ENCODE measurements around the gene DPP8. TPM values are rescaled to one million over a fixed set of nuclear protein-coding genes. Genes with fewer than 3 reads are reported as not detected.

The DPP8 gene
- total and polyA plus RNA-seq, 2 donors (not counting 1 experiment from before 2014, with no cell fraction given): 17.1 to 65.2 TPM

- no peak for ATAC-seq (ENCODE audit: low read depth)
- H3K36me3 ChIP-seq (replicated peaks in 1 of 2; ENCODE audit: control extremely low read depth in 1 of 2, control insufficient read depth in 1 of 2, extremely low read depth in 1 of 2, insufficient read depth in 2 of 2, low read length in 1 of 2): no peaks in the 10 kb centered on the region
- no peak for DNase-seq
- CTCF ChIA-PET: no interaction called here
- H3K27me3 ChIP-seq (replicated peaks in 1 of 4; ENCODE audit: control extremely low read depth in 1 of 4, control insufficient read depth in 3 of 4, insufficient read depth in 4 of 4, low read length in 3 of 4): peaks cover 0 to 44% (median 24%) of the 10 kb centered on the region in 4 experiments
- H3K4me3 Mint-ChIP-seq: peak overlapping the region; percentile 44
- H3K9me3 Mint-ChIP-seq (ENCODE audit: insufficient read depth): no peaks in the 10 kb centered on the region
- TF ChIP-seq CTCF (IDR thresholded peaks at IDR 0.05): no peak
- no peak for TF ChIP-seq EZH2 (IDR thresholded peaks at IDR 0.05; ENCODE audit: borderline replicate concordance, insufficient read depth, low read depth, low read length, poor library complexity, severe bottlenecking)
- intact Hi-C loops (cut with micrococcal nuclease): no loop called here
- H4K20me1 ChIP-seq (ENCODE audit: control insufficient read depth, insufficient read depth, low read length, poor library complexity, severe bottlenecking): no peaks in the 10 kb centered on the region
- H3K27ac ChIP-seq (ENCODE audit: low read length in 2 of 2): no peak overlapping the region
- H3K4me1 Mint-ChIP-seq: peaks cover 25% of the 10 kb centered on the region
- H3K4me1 ChIP-seq (ENCODE audit: control insufficient read depth in 2 of 2, insufficient read depth in 2 of 2, low read length in 2 of 2): peaks cover 15 to 23% of the 10 kb centered on the region in 2 donors
- H3K27me3 Mint-ChIP-seq: peaks cover 55% of the 10 kb centered on the region
- POLR2A ChIA-PET: no interaction called here
- no peaks in the 10 kb centered on the region for H3K79me2 ChIP-seq (ENCODE audit: control insufficient read depth, insufficient read depth, low read length)
- no peak overlapping the region for H3K9ac ChIP-seq (ENCODE audit: low read length)
- H3K27ac Mint-ChIP-seq: peak overlapping the region; percentile 22
- H3K4me3 ChIP-seq (ENCODE audit: control extremely low read depth in 1 of 5, extremely low read depth in 1 of 5, insufficient read depth in 1 of 5, low read depth in 2 of 5, low read length in 4 of 5): no peak overlapping the region
- H3K9me3 ChIP-seq (ENCODE audit: control extremely low read depth in 1 of 3, control insufficient read depth in 2 of 3, insufficient read depth in 1 of 3, low read length in 2 of 3): peaks cover 0 to 12% (median 0%) of the 10 kb centered on the region in 3 donors
- H3K4me2 ChIP-seq (replicated peaks; ENCODE audit: low read depth, low read length, poor library complexity, severe bottlenecking): no peak overlapping the region
- no peak overlapping the region for H2AFZ ChIP-seq (ENCODE audit: insufficient read depth, low read depth, low read length, poor library complexity, severe bottlenecking)
- 94% methylated on average over 5 of the region's 5 CpGs for WGBS (ENCODE audit: insufficient coverage)
Observed at GRCh38 chr15:65424683-65425082, 92.8 kb downstream of the DPP8 start.

- CTCF ChIA-PET: no interaction called here
- POLR2A ChIA-PET: no interaction called here
- no peak overlapping the region for H3K9ac ChIP-seq (ENCODE audit: low read length)
- no peaks in the 10 kb centered on the region for H3K9me3 Mint-ChIP-seq (ENCODE audit: insufficient read depth)
- H3K79me2 ChIP-seq (ENCODE audit: control insufficient read depth, insufficient read depth, low read length): no peaks in the 10 kb centered on the region
- no peak for DNase-seq
- peaks cover 25% of the 10 kb centered on the region for H3K4me1 Mint-ChIP-seq
- peak overlapping the region; percentile 22 for H3K27ac Mint-ChIP-seq
- H3K4me3 ChIP-seq (ENCODE audit: control extremely low read depth in 1 of 5, extremely low read depth in 1 of 5, insufficient read depth in 1 of 5, low read depth in 2 of 5, low read length in 4 of 5): no peak overlapping the region
- TF ChIP-seq CTCF (IDR thresholded peaks at IDR 0.05) (no peak), EZH2 (IDR thresholded peaks at IDR 0.05; ENCODE audit: borderline replicate concordance, insufficient read depth, low read depth, low read length, poor library complexity, severe bottlenecking) (no peak)
- 87% methylated on average over 9 of the region's 9 CpGs for WGBS (ENCODE audit: insufficient coverage)
- H3K4me3 Mint-ChIP-seq: peak overlapping the region; percentile 89
- peaks cover 15 to 23% of the 10 kb centered on the region in 2 donors for H3K4me1 ChIP-seq (ENCODE audit: control insufficient read depth in 2 of 2, insufficient read depth in 2 of 2, low read length in 2 of 2)
- peaks cover 0 to 12% (median 0%) of the 10 kb centered on the region in 3 donors for H3K9me3 ChIP-seq (ENCODE audit: control extremely low read depth in 1 of 3, control insufficient read depth in 2 of 3, insufficient read depth in 1 of 3, low read length in 2 of 3)
- H4K20me1 ChIP-seq (ENCODE audit: control insufficient read depth, insufficient read depth, low read length, poor library complexity, severe bottlenecking): no peaks in the 10 kb centered on the region
- H3K27ac ChIP-seq (ENCODE audit: low read length in 2 of 2): no peak overlapping the region
- H3K36me3 ChIP-seq (replicated peaks in 1 of 2; ENCODE audit: control extremely low read depth in 1 of 2, control insufficient read depth in 1 of 2, extremely low read depth in 1 of 2, insufficient read depth in 2 of 2, low read length in 1 of 2): no peaks in the 10 kb centered on the region
- ATAC-seq (ENCODE audit: low read depth): no peak
- H3K27me3 Mint-ChIP-seq: peaks cover 61% of the 10 kb centered on the region
- H2AFZ ChIP-seq (ENCODE audit: insufficient read depth, low read depth, low read length, poor library complexity, severe bottlenecking): no peak overlapping the region
- H3K27me3 ChIP-seq (replicated peaks in 1 of 4; ENCODE audit: control extremely low read depth in 1 of 4, control insufficient read depth in 3 of 4, insufficient read depth in 4 of 4, low read length in 3 of 4): peaks cover 0 to 44% (median 24%) of the 10 kb centered on the region in 4 experiments
- intact Hi-C loops (cut with micrococcal nuclease): no loop called here
- H3K4me2 ChIP-seq (replicated peaks; ENCODE audit: low read depth, low read length, poor library complexity, severe bottlenecking): no peak overlapping the region
Observed at GRCh38 chr15:65423976-65424679, 93.4 kb downstream of the DPP8 start.

Measured in B cell (primary cell).